HEK293T (cell line): Measurements from ENCODE around the gene RORB.

Source experiments
- BHLHE40 ChIP-seq: fragments of 450-650 bp; IDR thresholded peaks from 2 replicates; pipeline ENCODE4 v1.6.1; 2016; ENCODE audit warnings: mild to moderate bottlenecking, moderate library complexity, borderline replicate concordance
- CTBP1 ChIP-seq: fragments of 450-650 bp; IDR thresholded peaks from 2 replicates; pipeline ENCODE4 v1.6.1; 2016; ENCODE audit warnings: borderline replicate concordance
- FOXA1 ChIP-seq: fragments of 450-650 bp; IDR thresholded peaks from 2 replicates; pipeline ENCODE4 v1.6.1; 2016; ENCODE audit warnings: mild to moderate bottlenecking
- FOXK2 ChIP-seq: fragments of 450-650 bp; IDR thresholded peaks from 2 replicates; pipeline ENCODE4 v1.6.1; 2016; ENCODE audit warnings: mild to moderate bottlenecking
- HDGF ChIP-seq: fragments of 450-650 bp; IDR thresholded peaks from 2 replicates; pipeline ENCODE4 v1.6.1; 2017; ENCODE audit warnings: antibody characterized with exemption, borderline replicate concordance
- L3MBTL2 ChIP-seq: fragments of 450-650 bp; conservative IDR thresholded peaks from 2 replicates; pipeline ENCODE4 v1.6.1; 2016; ENCODE audit warnings: mild to moderate bottlenecking
- NFRKB ChIP-seq: fragments of 450-650 bp; IDR thresholded peaks from 2 replicates; pipeline ENCODE4 v1.6.1; 2016; ENCODE audit warnings: mild to moderate bottlenecking, moderate library complexity
- PKNOX1 ChIP-seq: fragments of 450-650 bp; IDR thresholded peaks from 2 replicates; pipeline ENCODE4 v1.6.1; 2016
- SP1 ChIP-seq: fragments of 450-650 bp; IDR thresholded peaks from 2 replicates; pipeline ENCODE4 v1.6.1; 2017
- SUZ12 ChIP-seq: fragments of 450-650 bp; IDR thresholded peaks from 2 replicates; pipeline ENCODE4 v1.6.1; 2016; ENCODE audit warnings: mild to moderate bottlenecking
- TARDBP ChIP-seq: fragments of 450-650 bp; IDR thresholded peaks from 2 replicates; pipeline ENCODE4 v1.6.1; 2016
- ZNF384 ChIP-seq: fragments of 450-650 bp; IDR thresholded peaks from 2 replicates; pipeline ENCODE4 v1.6.1; 2016

- TF ChIP-seq FOXA1 (no peak), PKNOX1 (no peak), TARDBP (no peak), SUZ12 (no peak), HDGF (no peak), L3MBTL2 (no peak), BHLHE40 (no peak), SP1 (no peak), CTBP1 (no peak), FOXK2 (no peak), NFRKB (no peak), ZNF384 (no peak)
Measured at GRCh38 chr9:74499770-74500583, 2.8 kb downstream of the RORB start.
